H1 (cell line): ENCODE results near the gene NDEL1. TPM values are rescaled to one million over a fixed set of nuclear protein-coding genes. Genes with fewer than 3 reads are reported as not detected.

Experiments used
- E2F6 ChIP-seq: IDR thresholded peaks from 2 replicates; pipeline ENCODE4 v1.6.1; 2012; ENCODE audit warnings: inconsistent platforms
- JUND ChIP-seq: IDR thresholded peaks from 2 replicates; pipeline ENCODE4 v1.6.1; 2011; ENCODE audit warnings: mild to moderate bottlenecking, improper control_type of control experiment, low read length
- PHF8 ChIP-seq: fragments of 200-600 bp; sonication (generic); conservative IDR thresholded peaks from 2 replicates; pipeline ENCODE4 v1.7.1; 2012; ENCODE audit warnings: low read depth, mild to moderate bottlenecking, inconsistent platforms, low read length, moderate library complexity
- RFX5 ChIP-seq: IDR thresholded peaks from 2 replicates; pipeline ENCODE4 v1.6.1; 2011; ENCODE audit warnings: low read depth, low read length, improper control_type of control experiment, borderline replicate concordance
- SP2 ChIP-seq: IDR thresholded peaks from 2 replicates; pipeline ENCODE4 v1.6.1; 2012; ENCODE audit warnings: mild to moderate bottlenecking, low read length, inconsistent platforms
- USF2 ChIP-seq: IDR thresholded peaks from 2 replicates; pipeline ENCODE4 v1.6.1; 2011; ENCODE audit warnings: low read length, improper control_type of control experiment
- polyA plus RNA-seq, 7 experiments: library from polyadenylated mRNA; depleted of rRNA in 3 of 7; stranded (reverse) in 5 of 7; unstranded in 2 of 7; fragments of >200 nt in 5 of 7; fragments of 200-250 nt in 2 of 7; gene quantifications; 1 replicate in 5 of 7; 2 replicates in 1 of 7; 4 replicates in 1 of 7; pipeline versions ENCODE4 v1.2.1 to v1.2.3, GENCODE V29; 2011 to 2013; ENCODE audit warnings: missing spikeins in 2 of 7, mixed read lengths in 2 of 7
- total RNA-seq: library from RNA; stranded (reverse); fragmentation: NEBNext Ultra II Directional; extraction: Animal tissue kit (Norgen Biotek cat#: 25700); gene quantifications from 2 replicates; pipeline ENCODE4 v1.2.1, GENCODE V29; 2021

The NDEL1 gene
- total and polyA plus RNA-seq, 2 of the 8 experiments (the other 6 are each of a cell fraction or from before 2014, with no cell fraction given), result 31.1 to 32.9 TPM

GRCh38 chr17:8477715-8478441 lies 42.2 kb downstream of the NDEL1 start (continued):
- TF ChIP-seq USF2 (no peak), E2F6 (no peak), RFX5 (no peak), PHF8 (no peak), SP2 (no peak), JUND (no peak)
